OCI-LY7 (cell line): Measurements from ENCODE around the gene MICAL3. TPM values are rescaled to one million over a fixed set of nuclear protein-coding genes. Genes with fewer than 3 reads are reported as not detected.

ENCODE experiments used
- BruUV-seq: library from RNA; stranded (reverse); fragments of 400-500 nt; replicated peaks from 2 replicates; lab custom pipeline; 2021; lab: Mats Ljungman, UMichigan
- CTCF ChIA-PET: fragments of 300-600 bp; sonication (Branson Sonifier 250); formaldehyde crosslinking; loops from one replicate; lab custom pipeline; 2022; ENCODE audit warnings: antibody characterized with exemption; ENCODE audit not compliant: unreplicated experiment; lab: Charles Lee
- POLR2A ChIA-PET: fragments of 300-600 bp; sonication (Branson Sonifier 250); formaldehyde crosslinking; loops from one replicate; lab custom pipeline; 2022; ENCODE audit warnings: antibody characterized with exemption; lab: Charles Lee
- DNase-seq: peaks from one replicate; pipeline ENCODE4 v3.0.0-alpha.2; 2015; ENCODE audit warnings: low spot score
- H2AFZ ChIP-seq: fragments of 200-600 bp; sonication (generic), shearing (Covaris generic); 2 replicates; pipeline ENCODE4 v1.6.1; 2014; ENCODE audit warnings: mild to moderate bottlenecking, antibody characterized with exemption, low read length, moderate library complexity
- H3K27ac ChIP-seq: fragments of 200-600 bp; sonication (generic); 2 replicates; pipeline ENCODE4 v1.5.1; 2014; ENCODE audit warnings: mixed run types, low read depth, mild to moderate bottlenecking, moderate library complexity, low read length, inconsistent platforms; ENCODE audit not compliant: poor library complexity, severe bottlenecking
- H3K36me3 ChIP-seq: fragments of 200-600 bp; sonication (generic); 2 replicates; pipeline ENCODE4 v1.6.1; 2014; ENCODE audit warnings: mild to moderate bottlenecking, antibody characterized with exemption, low read length, moderate library complexity, mixed read lengths; ENCODE audit not compliant: insufficient read depth
- H3K4me1 ChIP-seq: fragments of 200-600 bp; sonication (generic); 2 replicates; pipeline ENCODE4 v1.5.1; 2014; ENCODE audit warnings: mild to moderate bottlenecking, low read length; ENCODE audit not compliant: insufficient read depth, poor library complexity, severe bottlenecking
- H3K4me2 ChIP-seq: fragments of 200-600 bp; sonication (generic); 2 replicates; pipeline ENCODE4 v1.6.1; 2014; ENCODE audit warnings: mild to moderate bottlenecking, low read length
- H3K4me3 ChIP-seq: fragments of 200-600 bp; sonication (generic); 2 replicates; pipeline ENCODE4 v1.5.1; 2014; ENCODE audit warnings: mild to moderate bottlenecking, low read depth, low read length; ENCODE audit not compliant: poor library complexity, severe bottlenecking
- H3K79me2 ChIP-seq: fragments of 200-600 bp; sonication (generic); 2 replicates; pipeline ENCODE4 v1.6.1; 2016; ENCODE audit warnings: low read depth, mild to moderate bottlenecking, low read length, moderate library complexity, mixed read lengths; ENCODE audit not compliant: insufficient read depth
- H3K9me2 ChIP-seq: fragments of 200-600 bp; sonication (generic); 2 replicates; pipeline ENCODE4 v1.6.1; 2016; ENCODE audit warnings: mild to moderate bottlenecking, low read length, mixed read lengths; ENCODE audit not compliant: insufficient read depth
- H3K9me3 ChIP-seq: fragments of 200-600 bp; sonication (generic); 2 replicates; pipeline ENCODE4 v1.6.1; 2014; ENCODE audit warnings: mild to moderate bottlenecking, mixed run types, low read length, mixed read lengths
- H4K20me1 ChIP-seq: fragments of 200-600 bp; sonication (generic); 2 replicates; pipeline ENCODE4 v1.6.1; 2014; ENCODE audit warnings: mild to moderate bottlenecking, antibody characterized with exemption, low read length, moderate library complexity, mixed read lengths; ENCODE audit not compliant: insufficient read depth
- CTCF ChIP-seq: fragments of 200-600 bp; sonication (generic); conservative IDR thresholded peaks from 2 replicates; pipeline ENCODE4 v1.5.1; 2014; ENCODE audit warnings: mild to moderate bottlenecking, antibody characterized with exemption, low read length, moderate library complexity, mixed read lengths
- EZH2phosphoT487 ChIP-seq: fragments of 200-600 bp; sonication (generic); IDR thresholded peaks from 2 replicates; pipeline ENCODE4 v1.6.1; 2018; ENCODE audit warnings: low read depth, borderline replicate concordance, mild to moderate bottlenecking, mixed run types, antibody characterized with exemption, low read length, moderate library complexity, mixed read lengths
- intact Hi-C: fragments of 100-400 bp; cut with micrococcal nuclease; formaldehyde crosslinking; loops from one replicate; pipeline ENCODE4 v1.10.0; 2022; ENCODE audit not compliant: unreplicated experiment
- total RNA-seq, 2 experiments: library from RNA; depleted of rRNA in 1 of 2; stranded (reverse); fragments of >200 nt in 1 of 2; shearing (Covaris generic) in 1 of 2; gene quantifications; 2 replicates each; pipeline ENCODE4 v1.2.3, GENCODE V29; 2014 to 2022

The MICAL3 gene
- total RNA-seq, 2 experiments from 2014 or later = 80.9 to 210 TPM

DNA sequence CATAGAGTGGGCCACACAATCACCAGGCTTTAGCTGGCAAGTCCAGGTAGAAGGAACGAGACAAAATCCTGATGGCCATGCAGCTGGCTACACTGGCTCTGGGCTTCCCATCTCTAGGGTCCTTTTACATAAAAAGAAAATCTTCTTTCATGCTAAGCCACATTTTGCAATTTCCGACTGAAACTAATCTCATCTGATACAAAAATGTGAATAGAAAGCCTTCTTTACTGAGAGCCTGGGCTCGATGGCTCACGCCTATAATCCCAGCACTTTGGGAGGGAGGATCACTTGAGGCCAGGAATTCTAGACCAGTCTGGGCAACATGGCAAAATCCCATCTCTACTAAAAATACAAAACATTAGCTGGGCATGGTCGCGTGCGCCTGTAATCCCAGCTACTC, 67.2 kb downstream of the MICAL3 start:
- peaks cover 4% of the 10 kb centered on the region; the same call in 1 of the 2 replicates for H4K20me1 ChIP-seq
- ChIA-PET POLR2A (interaction anchor here (1.1 kb wide), 2 partner anchors 17 kb away, joined by 4 to 5 read pairs; no protein-coding TSS in a partner anchor), CTCF (no interaction called here)
- peaks cover 95% of the 10 kb centered on the region for H3K79me2 ChIP-seq
- peaks cover 88% of the 10 kb centered on the region for H3K36me3 ChIP-seq
- no peak for TF ChIP-seq EZH2phosphoT487
- TF ChIP-seq CTCF = no peak
- H3K9me3 ChIP-seq = no peaks in the 10 kb centered on the region
- H3K4me2 ChIP-seq = no peak overlapping the region
- no peak for DNase-seq
- no peak overlapping the region for H2AFZ ChIP-seq
- peak overlapping the region; percentile 9 for H3K27ac ChIP-seq
- no peaks in the 10 kb centered on the region for H3K9me2 ChIP-seq
- no TSS peak for BruUV-seq
- H3K4me3 ChIP-seq = no peak overlapping the region
- H3K4me1 ChIP-seq = no peaks in the 10 kb centered on the region
- intact Hi-C loops = no loop called here

GRCh38 chr22:17956630-17957029, 67.7 kb downstream of the MICAL3 start:
- H3K4me3 ChIP-seq = no peak overlapping the region
- BruUV-seq = no TSS peak
- no peak overlapping the region for H3K27ac ChIP-seq
- no peaks in the 10 kb centered on the region for H3K9me2 ChIP-seq
- H3K4me1 ChIP-seq = no peaks in the 10 kb centered on the region
- peaks cover 4% of the 10 kb centered on the region; the same call in 1 of the 2 replicates for H4K20me1 ChIP-seq
- DNase-seq = no peak
- peaks cover 95% of the 10 kb centered on the region for H3K79me2 ChIP-seq
- no peak overlapping the region for H3K4me2 ChIP-seq
- TF ChIP-seq CTCF (no peak), EZH2phosphoT487 (no peak)
- ChIA-PET POLR2A (no interaction called here), CTCF (interaction anchor here (0.6 kb wide), 1 partner anchor 113 kb away, joined by 3 read pairs; no protein-coding TSS in a partner anchor)
- H3K36me3 ChIP-seq = peaks cover 86% of the 10 kb centered on the region
- no peak overlapping the region for H2AFZ ChIP-seq
- no peaks in the 10 kb centered on the region for H3K9me3 ChIP-seq
- intact Hi-C loops = no loop called here

- H3K4me2 ChIP-seq = no peak overlapping the region
- BruUV-seq = no TSS peak
- peaks cover 84% of the 10 kb centered on the region for H3K36me3 ChIP-seq
- H3K4me3 ChIP-seq = no peak overlapping the region
- no peak for DNase-seq
- no peaks in the 10 kb centered on the region for H3K4me1 ChIP-seq
- H3K27ac ChIP-seq = no peak overlapping the region
- no peak overlapping the region for H2AFZ ChIP-seq
- no peak for TF ChIP-seq EZH2phosphoT487
- TF ChIP-seq CTCF = no peak
- peaks cover 95% of the 10 kb centered on the region for H3K79me2 ChIP-seq
- H4K20me1 ChIP-seq = peaks cover 4% of the 10 kb centered on the region; the same call in 1 of the 2 replicates
- CTCF ChIA-PET = no interaction called here
- POLR2A ChIA-PET = no interaction called here
- intact Hi-C loops = no loop called here
- H3K9me3 ChIP-seq = no peaks in the 10 kb centered on the region
- no peaks in the 10 kb centered on the region for H3K9me2 ChIP-seq
Observed at GRCh38 chr22:17955590-17956379, 68.6 kb downstream of the MICAL3 start.
